Activated T-helper 2 cell treated with anti-CD3 and anti-CD28 coated beads, Interferon-gamma antibody, Interleukin-2, Interleukin-4, amounts not matched to agents 10 μg/mL and 5 μg/mL and 100 μg/mL, durations not matched to agents 14 hours and 24 hours and 36 hours (primary cell): ENCODE measurements around the gene TMEM182. TPM values are rescaled to one million over a fixed set of nuclear protein-coding genes. Genes with fewer than 3 reads are reported as not detected.

ENCODE experiments used
- DNase-seq: peaks from one replicate; pipeline ENCODE4 v3.0.0; 2021; ENCODE audit warnings: low spot score
- H3K27ac Mint-ChIP-seq: one replicate; pipeline ENCODE4 v1.8.0; 2021; ENCODE audit warnings: mixed read lengths
- H3K27me3 Mint-ChIP-seq: one replicate; pipeline ENCODE4 v1.8.0; 2021; ENCODE audit warnings: low read depth, mixed read lengths
- H3K36me3 Mint-ChIP-seq: one replicate; pipeline ENCODE4 v1.8.0; 2021; ENCODE audit warnings: low read depth, mixed read lengths
- H3K4me1 Mint-ChIP-seq: one replicate; pipeline ENCODE4 v1.8.0; 2021; ENCODE audit warnings: low read depth, mixed read lengths
- H3K4me3 Mint-ChIP-seq: one replicate; pipeline ENCODE4 v1.8.0; 2021; ENCODE audit warnings: low read depth, mild to moderate bottlenecking, moderate library complexity, mixed read lengths
- H3K9me3 Mint-ChIP-seq: one replicate; pipeline ENCODE4 v1.8.0; 2021; ENCODE audit warnings: mixed read lengths
- intact Hi-C: fragments of 100-400 bp; cut with micrococcal nuclease; formaldehyde crosslinking; loops from one replicate; pipeline ENCODE4 v1.15.1; 2023
- total RNA-seq: library from RNA; stranded (reverse); gene quantifications from 2 replicates; pipeline ENCODE4 v1.2.3, GENCODE V29; 2022

Gene TMEM182
- total RNA-seq, 1 donor from 2014 or later: 3.2 TPM

DNA sequence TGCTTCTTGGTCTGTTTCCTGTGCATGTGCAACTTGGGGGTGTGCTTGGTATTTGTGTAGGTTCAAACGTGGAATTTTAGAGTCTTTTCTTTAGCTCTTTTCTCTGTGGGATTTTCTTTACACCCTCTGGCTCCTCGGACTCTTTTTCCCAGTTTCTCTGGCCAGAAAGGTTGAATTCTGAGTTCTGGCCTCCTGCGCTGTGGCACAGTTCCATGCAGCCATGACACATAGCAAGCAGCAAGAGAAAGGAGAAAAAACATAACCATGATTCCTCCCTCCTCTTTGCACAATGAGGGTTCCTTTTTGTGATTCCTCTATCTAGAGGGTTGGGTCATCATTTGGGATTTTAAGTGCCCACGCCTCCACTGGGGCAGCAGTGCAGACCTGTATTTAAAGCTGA is 33.8 kb downstream of the TMEM182 start:
- Mint-ChIP-seq H3K27ac (no peak overlapping the region), H3K9me3 (peaks cover 17% of the 10 kb centered on the region), H3K4me1 (no peaks in the 10 kb centered on the region), H3K27me3 (peaks cover 4% of the 10 kb centered on the region), H3K36me3 (peaks cover 19% of the 10 kb centered on the region), H3K4me3 (no peak overlapping the region)
- intact Hi-C loops: no loop called here
- no peak for DNase-seq

DNA sequence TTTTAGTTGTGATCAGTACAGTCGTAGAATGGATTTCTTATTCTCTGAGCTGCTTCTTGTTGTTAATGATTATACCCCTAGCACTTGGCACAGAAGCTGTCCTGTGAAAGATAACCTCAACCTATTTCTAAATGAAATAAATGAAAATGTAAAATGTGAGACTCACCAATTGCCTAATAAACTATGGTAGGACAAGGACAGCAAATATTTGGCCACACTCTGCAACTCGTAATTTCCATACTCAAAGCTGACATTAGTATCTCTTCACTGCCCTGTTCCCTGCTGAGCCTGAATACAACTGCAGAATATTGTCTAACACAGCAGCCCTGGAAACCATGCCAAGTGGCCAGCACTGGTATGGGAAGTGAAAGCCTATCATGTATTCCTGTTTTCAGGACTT is 34.5 kb downstream of the TMEM182 start:
- Mint-ChIP-seq H3K4me3 (no peak overlapping the region), H3K36me3 (peaks cover 24% of the 10 kb centered on the region), H3K4me1 (no peaks in the 10 kb centered on the region), H3K9me3 (peaks cover 24% of the 10 kb centered on the region), H3K27me3 (peaks cover 4% of the 10 kb centered on the region), H3K27ac (no peak overlapping the region)
- intact Hi-C loops: no loop called here
- no peak for DNase-seq

DNA sequence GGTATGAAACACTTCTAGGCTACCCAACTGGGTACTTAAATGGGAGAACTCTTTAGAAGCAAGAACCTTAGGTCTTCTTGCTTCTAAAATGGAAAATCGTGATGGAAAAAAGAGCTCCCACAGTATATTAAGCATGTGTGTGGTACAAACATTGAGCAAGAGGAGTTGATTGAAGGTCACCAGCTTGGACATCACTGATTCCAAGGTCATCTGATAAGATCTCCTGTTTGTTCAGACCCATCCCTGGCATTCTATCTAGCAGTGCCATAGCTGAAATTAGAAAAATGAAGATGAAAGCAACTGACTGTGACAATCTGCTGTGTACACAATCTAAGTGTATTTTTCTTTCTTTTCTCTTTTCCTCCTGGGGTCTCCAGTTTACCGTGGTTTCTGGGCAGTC is 35.7 kb downstream of the TMEM182 start:
- H3K27ac Mint-ChIP-seq: no peak overlapping the region
- peaks cover 4% of the 10 kb centered on the region for H3K27me3 Mint-ChIP-seq
- intact Hi-C loops: no loop called here
- H3K4me1 Mint-ChIP-seq: no peaks in the 10 kb centered on the region
- no peak for DNase-seq
- H3K4me3 Mint-ChIP-seq: no peak overlapping the region
- peaks cover 35% of the 10 kb centered on the region for H3K36me3 Mint-ChIP-seq
- peaks cover 35% of the 10 kb centered on the region for H3K9me3 Mint-ChIP-seq

DNA sequence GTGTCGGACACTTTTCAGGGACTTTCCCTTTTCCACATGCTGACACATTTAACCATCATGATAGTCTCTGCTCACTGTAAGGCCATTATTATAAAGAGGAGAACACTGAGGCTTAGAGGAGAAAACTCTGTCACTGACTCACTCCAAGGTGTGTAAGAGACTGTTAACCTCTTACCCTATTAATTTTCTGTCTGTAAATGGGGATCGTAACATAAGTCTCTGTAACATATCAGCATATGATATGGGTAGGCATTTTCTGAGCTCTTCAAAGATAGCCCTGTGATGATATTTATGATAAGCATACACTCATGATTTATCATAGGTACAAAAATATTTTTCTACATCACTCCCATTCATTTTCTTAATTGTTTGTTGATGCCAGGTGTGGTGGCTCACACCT is 36.4 kb downstream of the TMEM182 start:
- peaks cover 3% of the 10 kb centered on the region for H3K4me1 Mint-ChIP-seq

DNA sequence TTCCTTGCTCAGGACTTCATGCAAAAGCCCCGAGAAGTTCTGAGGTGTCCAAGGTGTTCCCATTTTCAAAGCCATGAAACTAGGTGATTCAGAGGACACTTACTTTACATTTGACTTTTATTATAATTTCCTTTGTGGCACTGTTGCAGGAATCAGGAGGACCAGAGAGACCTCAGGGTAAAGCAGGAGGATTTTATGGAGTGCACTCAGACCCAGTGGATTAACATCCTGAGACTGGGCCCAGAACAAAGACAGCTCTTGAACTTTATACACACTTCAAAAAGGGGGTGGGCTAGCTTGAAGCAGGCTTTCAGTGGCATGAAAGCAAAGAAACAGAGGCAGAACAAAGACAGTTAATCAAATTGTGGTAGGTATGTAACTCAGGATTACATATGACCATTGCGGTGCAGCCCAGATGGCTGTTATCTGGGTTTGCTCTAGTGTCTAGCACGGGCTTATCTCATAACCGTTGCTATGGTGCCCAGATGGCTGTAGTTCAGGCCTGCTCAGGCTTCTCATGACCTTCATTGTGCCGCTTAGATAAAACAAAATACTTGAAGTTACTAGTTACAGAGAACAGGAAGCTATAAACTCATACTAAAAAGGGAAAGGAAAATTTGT is 39.4 kb downstream of the TMEM182 start:
- Mint-ChIP-seq H3K27ac (no peak overlapping the region), H3K27me3 (peaks cover 5% of the 10 kb centered on the region), H3K4me1 (peaks cover 9% of the 10 kb centered on the region), H3K9me3 (peaks cover 45% of the 10 kb centered on the region), H3K4me3 (no peak overlapping the region), H3K36me3 (peaks cover 43% of the 10 kb centered on the region)
- intact Hi-C loops: no loop called here
- DNase-seq: no peak

More for the DNA sequence above, 36.4 kb downstream of the TMEM182 start:
- no peak for DNase-seq
- intact Hi-C loops: no loop called here
- H3K27ac Mint-ChIP-seq: no peak overlapping the region
- peaks cover under 1% of the 10 kb centered on the region for H3K27me3 Mint-ChIP-seq
- peaks cover 40% of the 10 kb centered on the region for H3K36me3 Mint-ChIP-seq
- no peak overlapping the region for H3K4me3 Mint-ChIP-seq
- H3K9me3 Mint-ChIP-seq: peaks cover 42% of the 10 kb centered on the region

DNA sequence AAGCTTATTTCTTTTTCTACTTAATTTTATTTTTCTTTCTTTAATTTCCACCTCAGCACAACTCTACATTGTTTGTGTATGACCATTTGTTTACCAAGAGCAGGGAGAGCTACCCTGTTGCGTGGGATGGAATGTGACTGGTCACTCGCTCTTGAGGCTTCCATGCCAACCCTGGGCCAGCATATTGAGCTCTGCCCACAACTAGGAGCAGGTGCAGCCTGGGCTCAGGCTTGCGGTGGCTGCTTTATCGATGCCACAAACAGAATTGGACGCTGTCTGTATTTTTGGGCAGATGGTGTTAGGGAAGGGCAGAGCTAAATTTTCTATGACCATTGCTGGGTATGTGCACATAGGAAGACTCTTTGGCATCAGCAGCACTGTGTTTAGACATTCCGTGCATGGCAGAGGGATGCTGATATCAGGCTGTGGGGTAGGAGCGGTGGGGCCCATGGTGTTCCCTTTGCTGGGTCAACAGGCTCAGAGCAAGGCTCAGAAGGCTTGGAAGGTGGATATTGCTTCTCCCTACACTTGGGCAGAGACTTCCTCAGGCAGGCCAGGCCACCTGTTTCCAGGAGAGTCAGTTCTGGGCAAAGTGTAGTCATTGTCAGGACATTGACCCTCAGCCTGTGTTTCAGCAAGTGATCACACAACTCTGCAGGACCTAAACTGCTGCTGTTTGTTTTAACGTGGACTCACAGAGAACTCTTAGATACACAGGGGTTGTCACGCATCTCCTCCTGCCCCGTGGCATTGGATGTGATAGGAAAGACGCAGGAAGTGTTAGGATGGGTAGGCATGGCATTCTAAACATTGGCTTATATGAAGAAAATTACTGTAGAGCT is 40.2 kb downstream of the TMEM182 start:
- peaks cover 45% of the 10 kb centered on the region for H3K9me3 Mint-ChIP-seq
- H3K27ac Mint-ChIP-seq: no peak overlapping the region
- H3K4me1 Mint-ChIP-seq: peaks cover 9% of the 10 kb centered on the region
- peaks cover 43% of the 10 kb centered on the region for H3K36me3 Mint-ChIP-seq
- intact Hi-C loops: no loop called here
- no peak overlapping the region for H3K4me3 Mint-ChIP-seq
- H3K27me3 Mint-ChIP-seq: peaks cover 7% of the 10 kb centered on the region
- no peak for DNase-seq

DNA sequence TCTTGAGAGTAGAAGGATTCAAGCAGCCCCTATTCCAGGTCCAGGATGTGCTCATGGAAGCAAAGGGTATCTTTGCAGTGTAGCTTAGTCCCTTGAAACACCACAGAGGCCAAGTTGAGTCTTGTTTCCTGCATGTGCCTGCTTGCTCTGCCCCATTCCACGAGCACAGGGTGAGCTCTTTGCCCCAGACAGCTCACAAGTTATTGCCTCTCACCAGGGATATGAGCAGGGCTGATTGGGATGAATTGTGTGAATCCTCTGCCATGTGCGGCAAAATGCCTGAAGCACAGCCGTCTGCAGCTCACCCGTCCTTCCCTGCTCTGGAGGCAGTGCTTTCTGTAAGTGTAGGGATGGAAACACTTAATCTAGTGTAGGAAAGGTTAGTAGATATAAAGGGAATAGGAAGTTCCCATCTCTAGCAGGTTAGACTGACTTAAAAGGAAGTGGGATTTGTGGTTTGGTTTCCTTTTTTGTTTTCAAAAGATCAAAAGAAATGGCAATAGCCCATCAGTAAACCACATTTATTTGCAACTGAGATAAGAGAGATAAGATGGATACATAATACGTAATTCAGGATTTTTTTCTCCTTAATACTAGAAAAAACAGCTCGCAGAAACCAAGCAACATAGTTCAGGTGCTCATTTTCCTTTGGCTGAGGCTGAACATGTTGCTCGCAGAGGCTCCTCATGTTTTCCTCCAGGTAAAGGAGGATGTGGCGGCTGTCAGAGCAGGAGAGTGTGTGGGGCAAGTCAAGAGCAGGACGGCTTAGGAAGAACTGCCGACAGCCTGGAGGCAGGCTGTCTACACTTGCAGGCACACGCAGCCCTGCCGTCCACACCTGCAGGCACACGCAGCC is 41.4 kb downstream of the TMEM182 start:
- no peak overlapping the region for H3K4me3 Mint-ChIP-seq
- DNase-seq: no peak

DNA sequence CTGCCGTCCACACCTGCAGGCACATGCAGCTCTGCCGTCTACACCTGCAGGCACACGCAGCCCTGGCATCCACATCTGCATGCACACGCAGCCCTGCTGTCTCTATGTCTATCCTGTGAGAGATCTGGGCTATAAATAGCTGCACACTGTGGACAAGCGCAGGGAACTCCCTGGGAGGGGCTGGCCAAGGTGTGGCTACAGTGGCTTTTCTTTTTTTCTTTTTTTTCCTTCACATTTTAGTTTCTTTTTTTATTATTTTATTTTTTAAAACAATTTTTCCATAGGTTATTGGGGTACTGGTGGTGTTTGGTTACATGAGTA is 42.0 kb downstream of the TMEM182 start:
- intact Hi-C loops: no loop called here
- peaks cover 45% of the 10 kb centered on the region for H3K9me3 Mint-ChIP-seq
- H3K27ac Mint-ChIP-seq: no peak overlapping the region

More for the DNA sequence above, 41.4 kb downstream of the TMEM182 start:
- H3K4me1 Mint-ChIP-seq: peaks cover 9% of the 10 kb centered on the region
- H3K9me3 Mint-ChIP-seq: peaks cover 45% of the 10 kb centered on the region
- intact Hi-C loops: no loop called here
- H3K27ac Mint-ChIP-seq: no peak overlapping the region
- H3K27me3 Mint-ChIP-seq: peaks cover 8% of the 10 kb centered on the region
- peaks cover 43% of the 10 kb centered on the region for H3K36me3 Mint-ChIP-seq

DNA sequence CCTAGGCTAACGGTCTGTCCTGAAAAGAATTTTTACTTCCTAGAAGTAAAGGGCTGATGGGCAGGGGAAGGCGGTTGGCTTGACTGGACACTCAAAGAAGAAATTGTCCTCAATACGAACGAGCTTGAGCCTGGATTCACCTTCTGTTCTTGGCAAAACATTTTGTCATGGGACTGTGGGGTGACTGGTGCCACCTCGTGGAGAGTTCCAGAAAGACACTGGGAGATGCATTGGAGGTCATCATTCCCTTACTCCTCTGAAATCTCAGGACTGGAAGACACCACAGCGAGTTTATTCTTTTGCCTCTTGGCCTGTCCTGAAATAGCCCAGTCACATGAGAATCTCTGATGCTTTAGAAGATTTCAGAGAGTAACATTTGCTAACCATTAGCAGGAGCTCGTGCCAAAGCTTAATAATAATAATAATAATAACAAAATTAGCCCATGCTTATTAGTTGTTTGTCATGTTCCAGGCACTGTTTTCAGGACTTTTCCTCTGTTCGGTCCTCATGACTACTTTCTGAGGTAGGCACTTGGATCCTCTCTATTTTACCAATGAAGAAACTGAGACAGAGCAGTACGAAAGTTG is 44.5 kb downstream of the TMEM182 start:
- intact Hi-C loops: loop anchor here (1.0 kb wide), 1 partner anchor 53 kb away; no protein-coding TSS in a partner anchor
- peaks cover 9% of the 10 kb centered on the region for H3K4me1 Mint-ChIP-seq

More for the DNA sequence above, 42.0 kb downstream of the TMEM182 start:
- Mint-ChIP-seq H3K4me1 (peaks cover 9% of the 10 kb centered on the region), H3K27me3 (peaks cover 8% of the 10 kb centered on the region), H3K4me3 (no peak overlapping the region), H3K36me3 (peaks cover 42% of the 10 kb centered on the region)
- DNase-seq: no peak

DNA sequence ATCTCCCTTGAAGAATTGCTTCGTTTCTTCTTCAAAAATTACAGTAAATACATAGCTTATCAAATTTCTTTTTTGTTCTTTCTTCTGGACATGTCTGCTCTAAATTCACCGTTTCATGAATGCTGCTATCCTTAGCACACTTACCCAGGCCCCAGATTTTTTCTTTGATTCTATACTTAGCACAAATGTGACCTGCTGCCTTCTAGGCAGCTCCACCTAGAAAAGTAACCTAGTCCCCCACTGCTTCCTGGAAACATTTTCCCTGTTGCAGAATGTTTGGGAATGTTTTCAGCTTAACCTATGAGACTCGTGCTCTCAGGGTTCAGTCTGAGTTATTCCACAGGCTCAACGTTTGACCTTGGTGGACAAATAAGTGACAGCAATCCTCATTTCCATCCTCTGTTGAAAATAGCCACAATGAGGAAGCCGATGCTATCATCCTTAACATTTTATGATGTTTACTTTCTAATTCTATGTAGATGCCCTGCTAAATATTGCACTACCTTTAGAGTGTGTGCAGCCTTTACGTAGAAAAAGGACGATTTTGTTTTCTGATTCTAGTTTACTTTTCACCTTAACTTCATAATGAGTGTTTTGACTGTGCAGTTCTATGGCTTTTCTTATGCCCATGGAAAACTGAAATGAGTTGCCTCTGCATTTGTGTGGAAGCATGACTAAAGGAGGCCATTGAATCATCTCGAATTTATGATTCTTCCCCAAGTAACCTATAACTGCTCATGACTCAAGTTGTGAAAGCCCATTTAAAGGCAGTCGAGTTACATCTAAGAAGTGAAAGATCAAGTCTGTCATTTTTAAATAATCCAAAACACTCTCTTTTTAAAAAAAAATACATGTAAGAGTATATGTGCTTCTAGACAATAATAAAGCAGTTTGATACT is 47.7 kb downstream of the TMEM182 start:
- H3K36me3 Mint-ChIP-seq: no peaks in the 10 kb centered on the region
- no peaks in the 10 kb centered on the region for H3K4me1 Mint-ChIP-seq
- H3K27me3 Mint-ChIP-seq: peaks cover 8% of the 10 kb centered on the region
- no peaks in the 10 kb centered on the region for H3K9me3 Mint-ChIP-seq
- intact Hi-C loops: no loop called here
- DNase-seq: no peak
- H3K4me3 Mint-ChIP-seq: no peak overlapping the region
- no peak overlapping the region for H3K27ac Mint-ChIP-seq

More for the DNA sequence above, 44.5 kb downstream of the TMEM182 start:
- peaks cover 19% of the 10 kb centered on the region for H3K36me3 Mint-ChIP-seq
- DNase-seq: no peak
- peaks cover 8% of the 10 kb centered on the region for H3K27me3 Mint-ChIP-seq
- no peak overlapping the region for H3K27ac Mint-ChIP-seq
- H3K4me3 Mint-ChIP-seq: no peak overlapping the region
- peaks cover 21% of the 10 kb centered on the region for H3K9me3 Mint-ChIP-seq

DNA sequence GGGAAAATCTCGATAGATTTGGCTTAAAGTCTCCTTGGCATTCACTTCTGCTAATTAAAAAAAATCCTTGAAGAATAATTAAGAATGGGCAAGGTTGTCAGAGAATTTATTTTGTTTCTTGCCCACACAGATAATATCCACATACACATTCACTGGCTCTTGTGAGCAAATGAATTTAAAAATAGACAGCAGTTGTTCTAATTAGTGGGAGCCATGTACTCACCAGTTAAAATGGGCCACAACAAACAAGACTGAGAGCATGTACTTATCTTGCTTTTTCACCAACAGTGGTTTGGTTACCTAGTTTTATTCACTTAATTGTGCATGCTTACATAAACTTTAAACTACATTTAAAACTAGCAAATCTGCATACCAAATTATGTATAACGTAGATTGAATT is 53.5 kb downstream of the TMEM182 start:
- Mint-ChIP-seq H3K27me3 (no peaks in the 10 kb centered on the region), H3K4me3 (no peak overlapping the region), H3K4me1 (no peaks in the 10 kb centered on the region), H3K9me3 (no peaks in the 10 kb centered on the region), H3K36me3 (no peaks in the 10 kb centered on the region), H3K27ac (no peak overlapping the region)
- intact Hi-C loops: no loop called here
- DNase-seq: no peak

DNA sequence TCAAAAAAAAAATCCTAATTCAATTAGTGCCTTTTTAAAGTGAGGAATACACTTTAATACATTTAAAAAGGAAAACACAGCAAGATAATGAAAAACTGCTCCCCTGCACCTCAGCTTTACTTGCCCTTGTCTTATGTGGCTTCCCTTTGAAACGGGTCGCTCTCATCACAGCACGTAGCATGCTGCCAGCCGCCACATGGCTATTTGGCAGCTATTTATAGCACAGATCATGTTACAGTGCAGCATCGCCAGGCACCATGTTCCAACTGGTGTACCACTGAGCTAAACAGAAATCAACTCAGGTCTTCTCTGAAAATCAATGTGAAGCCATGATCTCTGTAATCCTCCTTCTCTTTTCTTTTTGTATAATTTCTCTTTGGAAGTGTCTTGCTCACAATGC is 65.1 kb downstream of the TMEM182 start:
- no peaks in the 10 kb centered on the region for H3K27me3 Mint-ChIP-seq
- no peaks in the 10 kb centered on the region for H3K36me3 Mint-ChIP-seq
- no peak for DNase-seq
- H3K27ac Mint-ChIP-seq: no peak overlapping the region
- H3K9me3 Mint-ChIP-seq: no peaks in the 10 kb centered on the region
- no peak overlapping the region for H3K4me3 Mint-ChIP-seq
- intact Hi-C loops: no loop called here
- H3K4me1 Mint-ChIP-seq: no peaks in the 10 kb centered on the region
